Activated naive CD8-positive, alpha-beta T cell treated with anti-CD3 and anti-CD28 coated beads, Interleukin-2, amount 50 U/mL, for 24 hours (primary cell): ENCODE results near the gene TEX14.
"Not testable (repeated sequence)": the region's sequence is repeated elsewhere in the genome, so short reads cannot be mapped to it uniquely, and the experiment has no call there.

Experiments used
- ATAC-seq: fragments of 150-1000 bp; cut with Tn5 transposase; one replicate; pipeline ENCODE4 v1.10.0; 2021
- DNase-seq: peaks from one replicate; pipeline ENCODE4 v3.0.0; 2021
- H3K27ac Mint-ChIP-seq: one replicate; pipeline ENCODE4 v1.8.0; 2021; ENCODE audit warnings: mild to moderate bottlenecking, mixed read lengths
- H3K27me3 Mint-ChIP-seq: one replicate; pipeline ENCODE4 v1.8.0; 2021; ENCODE audit warnings: mixed read lengths
- H3K36me3 Mint-ChIP-seq: one replicate; pipeline ENCODE4 v1.8.0; 2021; ENCODE audit warnings: low read depth, mixed read lengths
- H3K4me1 Mint-ChIP-seq: one replicate; pipeline ENCODE4 v1.8.0; 2021; ENCODE audit warnings: mixed read lengths
- H3K4me3 Mint-ChIP-seq: one replicate; pipeline ENCODE4 v1.8.0; 2021; ENCODE audit warnings: mild to moderate bottlenecking, moderate library complexity, mixed read lengths
- H3K9me3 Mint-ChIP-seq: one replicate; pipeline ENCODE4 v1.8.0; 2021; ENCODE audit warnings: mixed read lengths

TEX14 gene

DNA sequence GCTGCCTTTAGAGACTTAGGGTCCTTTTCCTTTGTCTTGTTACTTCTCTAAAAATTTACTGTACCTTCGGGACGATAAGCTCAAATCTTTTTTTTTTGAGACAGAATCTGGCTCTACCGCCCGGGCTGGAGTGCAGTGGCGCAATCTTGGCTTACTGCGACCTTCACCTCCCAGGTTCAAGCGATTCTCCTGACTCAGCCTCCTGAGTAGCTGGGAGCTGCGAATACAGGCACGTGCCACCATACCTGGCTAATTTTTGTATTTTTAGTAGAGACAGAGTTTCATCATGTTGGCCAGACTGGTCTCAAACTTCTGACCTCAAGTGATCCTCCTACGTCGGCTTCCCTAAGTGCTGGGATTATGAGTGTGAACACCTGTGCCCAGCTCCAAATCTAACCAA lies 7.9 kb upstream of the TEX14 start:
- H3K36me3 Mint-ChIP-seq: peaks cover 26% of the 10 kb centered on the region
- no peak for ATAC-seq
- H3K27me3 Mint-ChIP-seq: no peaks in the 10 kb centered on the region
- H3K4me1 Mint-ChIP-seq: peaks cover 13% of the 10 kb centered on the region
- no peak overlapping the region for H3K4me3 Mint-ChIP-seq
- no peaks in the 10 kb centered on the region for H3K9me3 Mint-ChIP-seq
- no peak for DNase-seq
- no peak overlapping the region for H3K27ac Mint-ChIP-seq

DNA sequence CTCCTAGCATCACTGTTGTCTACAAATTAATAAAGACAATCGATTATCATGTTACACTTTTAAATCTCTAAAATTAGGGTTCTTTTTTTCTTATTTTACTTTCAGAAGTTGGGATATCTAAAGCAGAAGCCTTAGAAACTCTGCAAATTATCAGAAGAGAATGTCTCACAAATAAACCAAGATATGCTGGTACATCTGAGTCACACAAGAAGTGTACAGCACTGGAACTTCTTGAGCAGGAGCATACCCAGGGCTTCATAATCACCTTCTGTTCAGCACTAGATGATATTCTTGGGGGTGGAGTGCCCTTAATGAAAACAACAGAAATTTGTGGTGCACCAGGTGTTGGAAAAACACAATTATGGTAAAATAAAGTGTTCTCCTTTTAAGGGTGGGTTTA lies 3.0 kb upstream of the TEX14 start:
- Mint-ChIP-seq H3K27me3 (no peaks in the 10 kb centered on the region), H3K4me1 (peaks cover 34% of the 10 kb centered on the region), H3K27ac (no peak overlapping the region), H3K4me3 (peak overlapping the region; percentile 55), H3K36me3 (peaks cover 25% of the 10 kb centered on the region), H3K9me3 (no peaks in the 10 kb centered on the region)
- ATAC-seq: no peak
- DNase-seq: no peak

- ATAC-seq (no peak), DNase-seq (no peak)
- Mint-ChIP-seq H3K9me3 (no peaks in the 10 kb centered on the region), H3K4me1 (peaks cover 34% of the 10 kb centered on the region), H3K27me3 (no peaks in the 10 kb centered on the region), H3K4me3 (peak overlapping the region; percentile 92), H3K27ac (no peak overlapping the region), H3K36me3 (peaks cover 21% of the 10 kb centered on the region)
Measured at GRCh38 chr17:58694302-58694701, 2.5 kb upstream of the TEX14 start.

DNA sequence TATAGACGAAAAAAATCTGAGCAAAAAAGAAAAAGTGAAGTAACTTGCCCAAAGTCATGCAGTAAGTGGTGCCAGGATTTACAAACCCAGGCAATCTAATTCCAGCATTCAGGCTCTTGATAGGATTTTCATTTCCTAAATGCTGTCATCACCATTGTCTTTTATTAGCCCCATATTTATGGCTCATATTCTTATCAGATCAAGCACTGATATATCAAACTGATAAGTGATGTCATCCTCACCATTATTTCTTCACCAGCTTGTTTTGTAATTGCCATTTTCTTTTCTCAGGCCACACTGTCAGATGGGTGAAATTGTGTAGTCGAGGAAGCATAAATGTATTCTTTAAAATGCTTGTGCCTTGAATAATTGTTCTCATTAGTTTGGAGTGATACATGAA lies 1.9 kb upstream of the TEX14 start:
- H3K4me3 Mint-ChIP-seq: peak overlapping the region; percentile 92
- ATAC-seq (no peak), DNase-seq (no peak)
- H3K36me3 Mint-ChIP-seq: peaks cover 21% of the 10 kb centered on the region
- H3K4me1 Mint-ChIP-seq: peaks cover 34% of the 10 kb centered on the region
- no peaks in the 10 kb centered on the region for H3K9me3 Mint-ChIP-seq
- peak overlapping the region; percentile 93 for H3K27ac Mint-ChIP-seq
- no peaks in the 10 kb centered on the region for H3K27me3 Mint-ChIP-seq

- H3K27me3 Mint-ChIP-seq: no peaks in the 10 kb centered on the region
- no peaks in the 10 kb centered on the region for H3K9me3 Mint-ChIP-seq
- peak overlapping the region; percentile 92 for H3K4me3 Mint-ChIP-seq
- H3K36me3 Mint-ChIP-seq: peaks cover 21% of the 10 kb centered on the region
- DNase-seq (no peak), ATAC-seq (no peak)
- H3K27ac Mint-ChIP-seq: peak overlapping the region; percentile 93
- peaks cover 34% of the 10 kb centered on the region for H3K4me1 Mint-ChIP-seq
Measured at GRCh38 chr17:58693208-58693607, 1.4 kb upstream of the TEX14 start.

DNA sequence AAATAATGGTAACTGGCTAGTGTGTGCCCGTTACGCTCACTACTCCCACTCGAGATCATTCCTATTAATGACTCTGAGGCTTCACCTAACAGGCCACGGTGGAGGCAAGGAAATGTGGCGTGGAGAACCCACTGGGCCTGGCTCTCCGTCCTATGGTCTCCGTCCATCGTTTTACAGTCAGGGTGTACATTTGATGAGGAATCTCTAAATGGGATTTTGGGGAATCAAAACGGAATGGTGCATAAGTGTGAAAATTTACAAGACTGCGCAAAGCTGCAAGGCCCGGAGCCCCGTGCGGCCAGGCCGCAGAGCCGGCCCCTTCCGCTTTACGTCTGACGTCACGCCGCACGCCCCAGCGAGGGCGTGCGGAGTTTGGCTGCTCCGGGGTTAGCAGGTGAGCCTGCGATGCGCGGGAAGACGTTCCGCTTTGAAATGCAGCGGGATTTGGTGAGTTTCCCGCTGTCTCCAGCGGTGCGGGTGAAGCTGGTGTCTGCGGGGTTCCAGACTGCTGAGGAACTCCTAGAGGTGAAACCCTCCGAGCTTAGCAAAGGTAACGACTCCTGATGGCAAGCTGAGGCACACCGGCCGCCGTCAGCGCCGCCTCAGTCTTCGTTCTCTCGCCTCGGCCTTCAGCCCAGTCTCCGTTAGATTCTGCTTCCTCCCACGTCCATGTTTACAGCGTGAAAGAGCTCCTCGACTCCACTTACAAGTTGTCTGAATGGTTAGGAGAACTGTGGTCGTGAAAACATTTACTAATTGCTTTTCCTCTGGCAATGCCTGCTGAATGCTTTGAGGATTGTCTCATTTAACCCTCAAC lies 602 bp upstream of the TEX14 start, which contains the start of gene RAD51C:
Gene RAD51C, plus strand, starts transcription at position 364 of the 817 bp plus-strand sequence. Its CDS starts 42 bp downstream, at position 406.
- Mint-ChIP-seq H3K27ac (peak within 1 kb of the TSS; percentile 93), H3K4me3 (peak within 1 kb of the TSS; percentile 92), H3K4me1 (peaks cover 34% of the 10 kb centered on the region), H3K36me3 (peaks cover 21% of the 10 kb centered on the region), H3K9me3 (no peaks in the 10 kb centered on the region), H3K27me3 (no peaks in the 10 kb centered on the region)
- ATAC-seq (peak; percentile 100), DNase-seq (peak; percentile 92)

GRCh38 chr17:58690033-58690432 lies 1.8 kb downstream of the TEX14 start:
- not testable (repeated sequence) for ATAC-seq, DNase-seq, H3K27ac Mint-ChIP-seq, H3K9me3 Mint-ChIP-seq, H3K27me3 Mint-ChIP-seq, H3K4me3 Mint-ChIP-seq
- Mint-ChIP-seq H3K4me1 (peaks cover 29% of the 10 kb centered on the region), H3K36me3 (peaks cover 12% of the 10 kb centered on the region)

DNA sequence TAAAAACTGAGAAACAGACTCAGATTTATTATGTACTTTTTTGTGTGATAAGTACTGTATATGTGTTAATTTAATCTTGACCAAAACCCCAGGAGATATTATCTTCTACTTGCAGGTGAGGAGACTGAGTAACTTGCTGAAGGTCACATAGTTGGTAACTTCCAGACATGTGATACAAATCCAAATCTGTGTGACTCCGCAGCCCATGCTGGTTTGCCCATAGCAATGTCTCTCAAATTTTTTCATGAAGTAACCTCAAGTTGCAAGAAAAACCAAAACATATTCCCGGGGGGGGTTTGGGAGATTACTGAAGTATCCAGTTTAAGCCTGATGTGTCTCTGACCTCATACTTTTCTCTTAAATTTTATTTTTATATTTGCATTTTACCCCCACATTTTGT lies 3.3 kb downstream of the TEX14 start:
- Mint-ChIP-seq H3K4me3 (no peak overlapping the region), H3K9me3 (no peaks in the 10 kb centered on the region), H3K36me3 (peaks cover 6% of the 10 kb centered on the region), H3K27me3 (no peaks in the 10 kb centered on the region), H3K4me1 (peaks cover 15% of the 10 kb centered on the region), H3K27ac (no peak overlapping the region)
- no peak for DNase-seq
- no peak for ATAC-seq

GRCh38 chr17:58686980-58687379 lies 4.9 kb downstream of the TEX14 start:
- H3K9me3 Mint-ChIP-seq: no peaks in the 10 kb centered on the region
- no peak for DNase-seq
- no peak overlapping the region for H3K4me3 Mint-ChIP-seq
- H3K36me3 Mint-ChIP-seq: no peaks in the 10 kb centered on the region
- H3K27ac Mint-ChIP-seq: no peak overlapping the region
- no peaks in the 10 kb centered on the region for H3K4me1 Mint-ChIP-seq
- no peak for ATAC-seq
- H3K27me3 Mint-ChIP-seq: no peaks in the 10 kb centered on the region

DNA sequence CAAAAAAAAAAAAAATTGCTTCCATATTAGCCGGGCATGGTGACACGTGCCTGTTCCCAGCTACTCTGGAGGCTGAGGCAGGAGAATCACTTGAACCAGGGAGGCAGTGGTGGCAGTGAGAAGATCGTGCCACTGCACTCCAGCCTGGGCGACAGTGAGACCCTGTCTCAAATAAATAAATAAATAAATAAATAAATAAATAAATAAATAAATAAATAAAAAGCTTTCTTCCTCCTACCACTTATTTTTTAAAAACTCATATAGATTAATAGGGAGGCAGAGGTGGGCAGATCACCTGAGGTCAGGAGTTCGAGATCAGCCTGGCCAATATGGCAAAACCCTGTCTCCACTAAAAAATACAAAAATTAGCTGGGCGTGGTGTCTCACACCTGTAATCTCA lies 7.4 kb downstream of the TEX14 start:
- not testable (repeated sequence) for DNase-seq, H3K27ac Mint-ChIP-seq, H3K4me3 Mint-ChIP-seq, H3K9me3 Mint-ChIP-seq, H3K4me1 Mint-ChIP-seq, ATAC-seq, H3K36me3 Mint-ChIP-seq, H3K27me3 Mint-ChIP-seq

DNA sequence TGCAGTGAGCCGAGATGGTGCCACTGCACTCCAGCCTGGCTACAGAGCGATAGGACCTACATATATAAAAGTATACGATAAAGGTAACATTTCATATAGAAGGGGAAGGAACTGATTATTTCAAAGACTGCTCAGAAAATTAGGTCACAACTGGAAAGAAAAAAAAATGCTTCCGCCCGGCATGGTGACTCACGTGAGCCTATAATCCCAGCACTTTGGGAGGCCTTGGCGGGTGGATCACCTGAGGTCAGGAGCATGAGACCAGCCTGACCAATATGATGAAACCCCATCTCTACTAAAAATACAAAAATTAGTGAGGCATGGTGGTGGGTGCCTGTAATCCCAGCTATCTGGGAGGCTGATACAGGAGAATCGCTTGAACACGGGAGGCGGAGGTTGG lies 7.8 kb downstream of the TEX14 start:
- H3K27ac Mint-ChIP-seq: no peak overlapping the region
- H3K4me3 Mint-ChIP-seq: no peak overlapping the region
- H3K4me1 Mint-ChIP-seq: no peaks in the 10 kb centered on the region
- ATAC-seq (no peak), DNase-seq (no peak)
- no peaks in the 10 kb centered on the region for H3K9me3 Mint-ChIP-seq
- H3K27me3 Mint-ChIP-seq: no peaks in the 10 kb centered on the region
- H3K36me3 Mint-ChIP-seq: no peaks in the 10 kb centered on the region

GRCh38 chr17:58680038-58680369 lies 11.8 kb downstream of the TEX14 start:
- Mint-ChIP-seq H3K36me3 (no peaks in the 10 kb centered on the region), H3K4me1 (no peaks in the 10 kb centered on the region), H3K27ac (no peak overlapping the region), H3K27me3 (peaks cover 4% of the 10 kb centered on the region), H3K4me3 (no peak overlapping the region), H3K9me3 (no peaks in the 10 kb centered on the region)
- no peak for ATAC-seq
- DNase-seq: no peak

DNA sequence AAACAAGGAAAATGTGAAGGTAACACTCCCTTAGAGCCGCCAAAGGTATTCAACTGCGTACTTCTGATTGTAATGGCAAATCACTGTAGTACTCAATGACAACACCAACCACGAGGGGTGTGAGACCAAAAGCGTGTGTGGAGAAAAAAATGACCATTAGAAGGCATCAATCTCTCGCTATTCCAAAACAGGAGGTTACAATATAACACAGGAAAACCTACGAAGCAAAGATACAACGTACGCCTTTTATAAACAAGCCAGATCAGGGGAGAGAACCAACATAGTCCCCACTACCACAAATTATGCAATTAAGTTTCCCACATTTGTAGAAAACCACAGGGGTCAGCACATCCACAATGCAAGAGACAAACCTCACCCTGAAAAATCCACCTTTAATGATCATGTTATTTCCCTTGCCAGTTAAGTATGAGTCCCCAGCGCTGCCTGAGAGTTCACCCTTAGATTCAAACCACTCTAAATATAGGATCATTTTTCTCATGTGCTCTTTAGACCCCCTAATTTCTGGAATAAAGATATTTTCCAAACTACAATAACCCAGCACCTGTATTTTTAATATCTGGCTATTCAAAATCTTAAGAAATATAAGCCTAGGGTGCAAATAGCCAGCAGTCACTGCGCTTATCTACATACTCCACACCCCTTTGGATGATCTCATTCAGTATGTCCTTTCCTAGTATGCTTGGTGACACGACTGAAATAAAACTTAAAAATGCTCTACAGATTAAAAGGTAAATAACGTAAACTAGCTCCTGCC lies 12.4 kb downstream of the TEX14 start:
- no peaks in the 10 kb centered on the region for H3K9me3 Mint-ChIP-seq
- H3K27me3 Mint-ChIP-seq: peaks cover 4% of the 10 kb centered on the region
- DNase-seq (no peak), ATAC-seq (peak; percentile 59)
- peak overlapping the region; percentile 55 for H3K27ac Mint-ChIP-seq
- no peaks in the 10 kb centered on the region for H3K4me1 Mint-ChIP-seq
- no peaks in the 10 kb centered on the region for H3K36me3 Mint-ChIP-seq
- H3K4me3 Mint-ChIP-seq: no peak overlapping the region

DNA sequence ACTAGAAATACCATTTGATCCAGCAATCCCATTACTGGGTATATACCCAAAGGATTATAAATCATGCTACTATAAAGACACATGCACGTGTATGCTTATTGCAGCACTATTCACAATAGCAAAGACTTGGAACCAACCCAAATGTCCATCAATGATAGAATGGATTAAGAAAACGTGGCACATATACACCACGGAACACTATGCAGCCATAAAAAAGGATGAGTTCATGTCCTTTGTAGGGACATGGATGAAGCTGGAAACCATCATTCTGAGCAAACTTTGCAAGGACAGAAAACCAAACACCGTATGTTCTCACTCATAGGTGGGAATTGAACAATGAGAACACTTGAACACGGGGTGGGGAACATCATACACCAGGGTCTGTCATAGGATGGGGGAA lies 13.6 kb downstream of the TEX14 start:
- not testable (repeated sequence) for H3K4me1 Mint-ChIP-seq, DNase-seq, H3K36me3 Mint-ChIP-seq, ATAC-seq, H3K4me3 Mint-ChIP-seq, H3K9me3 Mint-ChIP-seq, H3K27me3 Mint-ChIP-seq, H3K27ac Mint-ChIP-seq

GRCh38 chr17:58677194-58677880 lies 14.5 kb downstream of the TEX14 start:
- no peaks in the 10 kb centered on the region for H3K9me3 Mint-ChIP-seq
- no peaks in the 10 kb centered on the region for H3K36me3 Mint-ChIP-seq
- ATAC-seq (no peak), DNase-seq (no peak)
- H3K27me3 Mint-ChIP-seq: peaks cover 4% of the 10 kb centered on the region
- no peak overlapping the region for H3K27ac Mint-ChIP-seq
- H3K4me1 Mint-ChIP-seq: no peaks in the 10 kb centered on the region
- no peak overlapping the region for H3K4me3 Mint-ChIP-seq
